ENCODE data around the gene TOR3A. TPM values are rescaled to one million over a fixed set of nuclear protein-coding genes. Genes with fewer than 3 reads are reported as not detected.
"Not testable (repeated sequence)": the region's sequence is repeated elsewhere in the genome, so short reads cannot be mapped to it uniquely, and the experiment has no call there.

TOR3A gene, protein sequence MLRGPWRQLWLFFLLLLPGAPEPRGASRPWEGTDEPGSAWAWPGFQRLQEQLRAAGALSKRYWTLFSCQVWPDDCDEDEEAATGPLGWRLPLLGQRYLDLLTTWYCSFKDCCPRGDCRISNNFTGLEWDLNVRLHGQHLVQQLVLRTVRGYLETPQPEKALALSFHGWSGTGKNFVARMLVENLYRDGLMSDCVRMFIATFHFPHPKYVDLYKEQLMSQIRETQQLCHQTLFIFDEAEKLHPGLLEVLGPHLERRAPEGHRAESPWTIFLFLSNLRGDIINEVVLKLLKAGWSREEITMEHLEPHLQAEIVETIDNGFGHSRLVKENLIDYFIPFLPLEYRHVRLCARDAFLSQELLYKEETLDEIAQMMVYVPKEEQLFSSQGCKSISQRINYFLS
- 10 to 100 TPM; 38.6 to 55.8 (median 39.1) TPM for total RNA-seq

DNA sequence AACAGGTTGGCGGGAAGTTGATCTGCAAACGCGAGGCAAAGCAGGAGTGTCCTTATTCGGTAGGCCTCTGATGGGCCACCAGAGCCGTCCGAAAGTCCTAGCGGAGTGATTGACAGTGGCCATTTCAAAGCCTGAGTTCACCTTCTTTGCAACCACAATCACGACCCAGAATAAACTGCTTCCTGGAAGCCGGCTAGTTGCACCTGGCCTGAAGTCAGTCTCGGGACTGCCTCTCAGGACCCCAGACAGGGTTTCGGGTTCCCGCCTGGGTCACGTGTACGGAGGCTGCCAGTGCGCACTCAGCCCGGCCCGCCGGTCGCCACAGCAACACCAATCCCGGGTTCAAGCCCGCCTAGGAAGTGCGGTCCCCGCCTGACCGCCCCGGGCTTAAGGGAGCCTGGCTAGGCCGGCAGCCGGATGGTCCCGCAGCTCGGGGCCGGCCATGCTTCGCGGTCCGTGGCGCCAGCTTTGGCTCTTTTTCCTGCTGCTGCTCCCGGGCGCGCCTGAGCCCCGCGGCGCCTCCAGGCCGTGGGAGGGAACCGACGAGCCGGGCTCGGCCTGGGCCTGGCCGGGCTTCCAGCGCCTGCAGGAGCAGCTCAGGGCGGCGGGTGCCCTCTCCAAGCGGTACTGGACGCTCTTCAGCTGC lies at the start of gene TOR3A:
Gene TOR3A (plus strand): TSS at position 384 of the 646 bp plus-strand sequence. CDS start 59 bp downstream, at position 443.
- Histone ChIP-seq H3K4me1 (peaks cover 15 to 32% (median 24%) of the 10 kb centered on the region in 4 donors), H3K9me3 (no peaks in the 10 kb centered on the region), H3K27ac (replicated peaks in 1 of 4) (peak within 1 kb of the TSS; percentile 87 to 95 (median 91)), H3K4me3 (peak within 1 kb of the TSS; percentile 83 to 93 (median 89)), H3K27me3 (no peaks in the 10 kb centered on the region), H3K36me3 (peaks cover 7 to 22% (median 20%) of the 10 kb centered on the region in 4 donors)
- WGBS, result 0% methylated on average over 17 of the region's 51 CpGs
- TF ChIP-seq POLR2A (IDR thresholded peaks at IDR 0.05; ENCODE audit: low read depth) (peak; percentile 83), EP300 (IDR thresholded peaks at IDR 0.05) (no peak), POLR2AphosphoS5 (IDR thresholded peaks at IDR 0.05) (peak; percentile 90 to 91)
- TF ChIP-seq, protein P1, sequence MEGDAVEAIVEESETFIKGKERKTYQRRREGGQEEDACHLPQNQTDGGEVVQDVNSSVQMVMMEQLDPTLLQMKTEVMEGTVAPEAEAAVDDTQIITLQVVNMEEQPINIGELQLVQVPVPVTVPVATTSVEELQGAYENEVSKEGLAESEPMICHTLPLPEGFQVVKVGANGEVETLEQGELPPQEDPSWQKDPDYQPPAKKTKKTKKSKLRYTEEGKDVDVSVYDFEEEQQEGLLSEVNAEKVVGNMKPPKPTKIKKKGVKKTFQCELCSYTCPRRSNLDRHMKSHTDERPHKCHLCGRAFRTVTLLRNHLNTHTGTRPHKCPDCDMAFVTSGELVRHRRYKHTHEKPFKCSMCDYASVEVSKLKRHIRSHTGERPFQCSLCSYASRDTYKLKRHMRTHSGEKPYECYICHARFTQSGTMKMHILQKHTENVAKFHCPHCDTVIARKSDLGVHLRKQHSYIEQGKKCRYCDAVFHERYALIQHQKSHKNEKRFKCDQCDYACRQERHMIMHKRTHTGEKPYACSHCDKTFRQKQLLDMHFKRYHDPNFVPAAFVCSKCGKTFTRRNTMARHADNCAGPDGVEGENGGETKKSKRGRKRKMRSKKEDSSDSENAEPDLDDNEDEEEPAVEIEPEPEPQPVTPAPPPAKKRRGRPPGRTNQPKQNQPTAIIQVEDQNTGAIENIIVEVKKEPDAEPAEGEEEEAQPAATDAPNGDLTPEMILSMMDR (IDR thresholded peaks at IDR 0.05), result no peak
- peak; percentile 98 for DNase-seq (ENCODE audit: extremely low spot score)
- intact Hi-C loops (cut with DNase I), result loop anchor here (2.0 to 10.0 kb wide), 2 partner anchors 213 to 289 kb away; partner anchors contain the start of gene SOAT1

DNA sequence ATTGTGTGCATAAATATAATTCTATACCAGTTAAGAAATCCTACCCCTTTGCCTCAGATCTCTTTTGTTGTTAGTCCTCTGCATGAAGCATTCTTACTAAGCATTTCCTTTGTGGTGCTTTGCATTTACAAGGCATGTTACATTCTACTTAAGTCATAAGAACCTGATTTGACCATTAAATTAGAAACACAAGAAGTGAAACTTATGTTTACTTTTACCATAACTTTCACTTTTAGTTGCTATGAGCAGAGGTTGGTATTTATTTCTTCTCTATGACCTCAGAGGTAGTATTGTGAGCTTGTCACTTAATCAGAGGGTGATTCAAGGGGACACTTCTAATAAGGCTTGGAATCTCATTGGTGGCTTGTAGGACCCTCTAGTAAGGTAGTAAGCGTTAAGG lies 47.1 kb upstream of the TOR3A start:
- peak overlapping the region in 3 of 4 donors; percentile 11 to 68 (median 63) for H3K27ac ChIP-seq (replicated peaks in 1 of 4)
- intact Hi-C loops (cut with DNase I), result no loop called here
- WGBS, result 88% methylated on average over 1 of the region's 1 CpG

DNA sequence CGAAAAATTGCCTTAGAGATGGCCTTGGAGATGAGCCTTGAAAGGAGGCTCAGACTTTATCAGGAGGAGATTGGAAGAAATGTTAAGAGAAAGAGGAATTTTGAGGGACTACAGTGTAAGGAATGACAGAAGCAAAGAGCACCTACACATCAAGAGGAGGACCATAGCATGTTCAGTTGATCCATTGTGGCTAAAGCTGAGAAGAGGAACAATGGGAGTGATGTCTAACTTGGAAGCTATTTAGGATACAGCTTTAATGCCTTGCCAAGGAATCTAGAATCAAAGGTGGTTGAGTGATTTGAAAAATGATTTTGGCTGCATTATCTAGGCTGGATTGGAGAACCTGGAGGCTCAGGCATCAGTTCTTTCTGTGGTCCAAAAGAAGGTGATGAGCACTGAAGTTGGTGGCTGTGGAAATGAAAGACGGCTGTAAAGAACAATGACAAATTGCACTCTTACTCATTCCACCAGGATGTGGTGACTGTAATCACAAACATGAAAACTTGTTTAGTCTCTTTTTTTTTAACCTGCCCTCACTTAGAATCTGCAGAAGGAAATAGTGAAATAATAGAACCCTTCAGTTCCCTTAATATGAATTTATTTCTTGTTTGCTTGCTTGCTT lies 44.9 kb upstream of the TOR3A start:
- TF ChIP-seq, protein P1 (IDR thresholded peaks at IDR 0.05), result no peak
- TF ChIP-seq POLR2A (IDR thresholded peaks at IDR 0.05; ENCODE audit: low read depth), result no peak
- TF ChIP-seq EP300 (IDR thresholded peaks at IDR 0.05), result no peak
- no peak for TF ChIP-seq POLR2AphosphoS5 (IDR thresholded peaks at IDR 0.05)
- Histone ChIP-seq H3K27ac (replicated peaks in 1 of 4) (peak overlapping the region; percentile 31 to 68 (median 55)), H3K36me3 (no peaks in the 10 kb centered on the region), H3K27me3 (no peaks in the 10 kb centered on the region), H3K9me3 (no peaks in the 10 kb centered on the region), H3K4me1 (peaks cover 50 to 81% (median 78%) of the 10 kb centered on the region in 4 donors), H3K4me3 (peak overlapping the region in 1 of 4 donors; percentile 17)
- WGBS, result 63% methylated on average over 2 of the region's 2 CpGs
- intact Hi-C loops (cut with DNase I), result no loop called here
- no peak for DNase-seq (ENCODE audit: extremely low spot score)

More for the DNA sequence above, 47.1 kb upstream of the TOR3A start:
- Histone ChIP-seq H3K36me3 (no peaks in the 10 kb centered on the region), H3K4me1 (peaks cover 66 to 99% (median 97%) of the 10 kb centered on the region in 4 donors), H3K4me3 (no peak overlapping the region), H3K9me3 (no peaks in the 10 kb centered on the region), H3K27me3 (no peaks in the 10 kb centered on the region)
- DNase-seq (ENCODE audit: extremely low spot score), result no peak
- TF ChIP-seq EP300 (IDR thresholded peaks at IDR 0.05) (no peak), POLR2A (IDR thresholded peaks at IDR 0.05; ENCODE audit: low read depth) (no peak), POLR2AphosphoS5 (IDR thresholded peaks at IDR 0.05) (no peak)
- TF ChIP-seq, protein P1 (IDR thresholded peaks at IDR 0.05), result no peak

DNA sequence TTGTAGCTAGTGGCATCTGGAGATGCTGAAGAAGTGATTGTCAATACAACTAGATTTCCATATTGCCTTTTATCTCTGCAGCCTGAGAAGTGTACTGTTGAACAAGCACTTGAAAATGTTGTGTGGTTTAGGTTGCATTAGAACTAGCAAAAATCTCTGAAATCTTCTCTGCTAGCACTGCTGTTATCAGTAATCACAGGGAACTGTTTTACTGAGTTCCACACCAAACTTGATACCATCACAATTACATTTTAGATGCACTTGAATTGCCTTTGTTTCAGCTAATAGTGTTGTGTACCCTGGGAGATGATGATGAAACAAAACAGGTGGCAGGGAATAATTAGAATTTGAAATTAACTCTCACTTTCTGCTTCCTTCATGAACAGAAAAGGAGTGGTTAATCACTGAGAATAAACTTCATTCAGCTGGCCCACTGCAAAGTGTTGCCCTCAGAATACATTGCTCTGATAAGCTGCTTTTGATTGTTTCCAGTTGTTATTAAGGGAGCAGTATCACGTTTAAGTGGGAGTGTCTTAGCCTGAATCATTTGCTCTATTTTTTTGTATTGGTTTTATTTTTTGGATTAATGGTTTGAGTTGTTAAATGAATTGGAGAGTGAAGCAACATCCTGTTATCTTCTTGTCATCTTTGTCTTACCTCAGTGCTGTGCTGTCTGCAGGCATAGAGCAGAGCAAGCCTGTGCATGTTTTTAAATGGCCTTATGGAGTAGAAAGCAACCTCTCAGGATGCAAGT lies 43.2 kb upstream of the TOR3A start:
- no peaks in the 10 kb centered on the region for H3K9me3 ChIP-seq
- no peak for DNase-seq (ENCODE audit: extremely low spot score)
- 41% methylated on average over 1 of the region's 1 CpG for WGBS
- H3K36me3 ChIP-seq, result peaks cover 0 to 4% (median under 1%) of the 10 kb centered on the region in 4 donors
- intact Hi-C loops (cut with DNase I), result no loop called here
- TF ChIP-seq EP300 (IDR thresholded peaks at IDR 0.05) (no peak), POLR2A (IDR thresholded peaks at IDR 0.05; ENCODE audit: low read depth) (no peak), POLR2AphosphoS5 (IDR thresholded peaks at IDR 0.05) (no peak)
- TF ChIP-seq, protein P1 (IDR thresholded peaks at IDR 0.05), result no peak
- H3K27ac ChIP-seq (replicated peaks in 1 of 4), result no peak overlapping the region
- peaks cover 35 to 67% (median 60%) of the 10 kb centered on the region in 4 donors for H3K4me1 ChIP-seq
- H3K27me3 ChIP-seq, result no peaks in the 10 kb centered on the region
- H3K4me3 ChIP-seq, result no peak overlapping the region

DNA sequence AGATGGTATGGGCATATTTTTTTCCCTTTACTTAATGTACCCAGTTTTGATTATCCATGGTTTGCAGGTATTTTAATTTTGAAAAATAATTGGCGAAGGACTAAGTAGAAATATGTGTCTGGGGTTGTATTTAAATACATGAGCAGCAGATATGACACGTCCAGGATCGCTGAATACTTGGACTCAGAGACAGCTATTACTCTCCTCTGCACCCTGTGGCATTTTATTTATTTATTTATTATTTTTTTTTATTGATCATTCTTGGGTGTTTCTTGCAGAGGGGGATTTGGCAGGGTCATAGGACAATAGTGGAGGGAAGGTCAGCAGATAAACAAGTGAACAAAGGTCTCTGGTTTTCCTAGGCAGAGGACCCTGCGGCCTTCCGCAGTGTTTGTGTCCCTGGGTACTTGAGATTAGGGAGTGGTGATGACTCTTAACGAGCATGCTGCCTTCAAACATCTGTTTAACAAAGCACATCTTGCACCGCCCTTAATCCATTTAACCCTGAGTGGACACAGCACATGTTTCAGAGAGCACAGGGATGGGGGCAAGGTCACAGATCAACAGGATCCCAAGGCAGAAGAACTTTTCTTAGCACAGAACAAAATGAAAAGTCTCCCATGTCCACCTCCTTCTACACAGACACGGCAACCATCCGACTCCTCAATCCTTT lies 42.2 kb upstream of the TOR3A start:
- intact Hi-C loops (cut with DNase I); H3K27ac ChIP-seq (replicated peaks in 1 of 4); H3K4me3 ChIP-seq; H3K27me3 ChIP-seq; DNase-seq (ENCODE audit: extremely low spot score); H3K9me3 ChIP-seq: not testable (repeated sequence)
- peaks cover 0 to 10% (median 8%) of the 10 kb centered on the region in 4 donors for H3K36me3 ChIP-seq
- peaks cover 25 to 58% (median 51%) of the 10 kb centered on the region in 4 donors for H3K4me1 ChIP-seq
- 94% methylated on average over 5 of the region's 9 CpGs for WGBS

DNA sequence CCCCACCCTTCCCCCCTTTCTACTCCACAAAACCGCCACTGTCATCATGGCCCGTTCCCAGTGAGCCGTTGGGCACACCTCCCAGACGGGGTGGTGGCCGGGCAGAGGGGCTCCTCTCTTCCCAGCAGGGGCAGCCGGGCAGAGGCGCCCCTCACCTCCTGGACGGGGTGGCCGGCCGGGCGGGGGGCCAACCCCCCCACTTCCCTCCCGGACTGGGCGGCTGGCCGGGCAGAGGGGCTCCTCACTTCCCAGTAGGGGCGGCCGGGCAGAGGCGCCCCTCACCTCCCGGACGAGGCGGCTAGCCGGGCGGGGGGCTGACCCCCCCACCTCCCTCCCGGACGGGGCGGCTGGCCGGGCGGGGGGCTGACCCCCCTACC lies 41.7 kb upstream of the TOR3A start:
- DNase-seq (ENCODE audit: extremely low spot score), result not testable (repeated sequence)

More for the DNA sequence above, 41.7 kb upstream of the TOR3A start:
- intact Hi-C loops (cut with DNase I); H3K4me3 ChIP-seq; H3K9me3 ChIP-seq; H3K27ac ChIP-seq (replicated peaks in 1 of 4); H3K27me3 ChIP-seq: not testable (repeated sequence)
- 88% methylated on average over 13 of the region's 27 CpGs for WGBS
- Histone ChIP-seq H3K4me1 (peaks cover 21 to 52% (median 46%) of the 10 kb centered on the region in 4 donors), H3K36me3 (peaks cover 0 to 10% (median 8%) of the 10 kb centered on the region in 4 donors)

Data from esophagus muscularis mucosa (tissue), 4 donors.